GM18907 (cell line): ENCODE data around the gene THADA.

Experiments
- ATAC-seq: cut with Tn5 transposase; IDR thresholded peaks from one replicate; pipeline ENCODE4 v1.9.1; 2021; ENCODE audit warnings: mild to moderate bottlenecking, moderate library complexity; ENCODE audit not compliant: unreplicated experiment

Gene THADA

DNA sequence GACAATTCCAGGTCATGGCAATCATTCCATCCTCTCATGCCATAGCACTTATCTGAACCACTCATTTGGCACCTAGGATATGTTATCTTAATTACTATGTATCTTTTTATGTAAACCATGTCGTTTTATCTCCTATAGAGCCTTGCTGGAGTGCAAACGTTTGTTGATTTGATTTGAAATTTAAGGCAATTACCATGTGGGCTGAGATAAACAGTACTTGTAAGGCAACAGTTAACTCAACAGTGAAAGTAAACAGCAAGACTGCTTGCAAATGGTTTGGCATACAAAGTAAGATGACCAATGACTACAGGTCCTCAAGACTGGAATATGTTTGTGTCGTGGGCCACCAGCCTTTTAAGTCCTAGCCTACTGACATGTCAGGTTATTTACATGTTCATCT is 235.7 kb downstream of the THADA start:
- ATAC-seq = no peak

DNA sequence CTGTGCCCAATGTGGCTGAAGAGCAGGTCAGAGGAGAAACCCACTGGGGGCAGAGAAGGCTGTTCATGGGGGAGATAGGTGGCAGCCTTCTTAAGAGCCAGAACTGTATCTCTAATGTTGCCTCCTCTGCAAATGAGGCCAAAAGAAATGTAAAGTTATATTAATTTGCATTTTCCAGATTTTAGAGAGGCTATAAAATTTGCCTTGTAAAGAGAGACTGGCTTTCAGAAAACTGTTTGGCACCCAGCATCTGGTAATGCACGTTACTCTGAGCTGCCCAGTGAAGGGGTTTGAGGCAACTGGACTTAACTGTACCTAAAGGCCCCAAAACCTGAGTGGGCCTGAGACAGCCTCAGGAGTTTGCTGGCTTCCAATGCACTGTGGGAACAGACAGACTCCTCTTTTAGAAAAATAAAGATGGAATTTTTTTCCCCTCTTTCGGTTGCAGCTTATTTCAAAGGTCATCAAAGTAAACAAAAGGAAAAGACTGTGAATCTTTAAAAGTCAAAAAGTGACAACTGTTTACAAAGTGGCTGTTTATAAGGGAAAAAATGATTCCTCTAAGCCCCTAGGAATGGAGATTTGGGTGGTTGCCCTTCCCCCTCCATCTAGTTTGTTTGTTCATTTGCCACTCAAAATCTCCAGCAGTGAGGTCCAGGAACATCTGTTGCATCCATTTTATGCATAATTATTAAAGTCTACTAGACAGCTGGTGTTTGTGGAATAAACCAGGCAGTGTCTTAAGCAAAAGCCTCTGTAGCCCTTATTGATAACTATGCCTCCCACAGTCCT is 237.2 kb downstream of the THADA start:
- no peak for ATAC-seq

- ATAC-seq = no peak
Measured at GRCh38 chr2:43356774-43357173, 239.1 kb downstream of the THADA start.

DNA sequence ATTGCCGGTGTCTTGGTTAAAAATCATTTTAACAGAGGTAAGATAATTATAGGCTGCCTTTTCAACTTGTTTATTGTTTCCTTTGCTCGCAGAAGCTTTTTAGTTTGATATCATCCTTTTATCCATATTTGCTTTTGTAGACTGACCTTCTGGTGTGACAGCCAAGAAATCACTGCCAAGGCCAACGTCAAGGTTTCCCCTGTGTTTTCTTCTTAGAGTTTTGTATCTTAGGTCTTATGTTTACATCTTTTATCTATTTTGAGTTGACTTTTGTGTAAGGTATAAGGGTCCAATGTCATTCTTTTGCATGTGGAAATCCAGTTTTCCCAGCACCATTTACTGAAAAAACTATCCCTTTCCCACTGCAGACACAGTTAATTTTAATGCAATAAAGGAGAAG is 240.4 kb downstream of the THADA start:
- ATAC-seq = no peak

- no peak for ATAC-seq
Measured at GRCh38 chr2:43349904-43350303, 245.9 kb downstream of the THADA start.

DNA sequence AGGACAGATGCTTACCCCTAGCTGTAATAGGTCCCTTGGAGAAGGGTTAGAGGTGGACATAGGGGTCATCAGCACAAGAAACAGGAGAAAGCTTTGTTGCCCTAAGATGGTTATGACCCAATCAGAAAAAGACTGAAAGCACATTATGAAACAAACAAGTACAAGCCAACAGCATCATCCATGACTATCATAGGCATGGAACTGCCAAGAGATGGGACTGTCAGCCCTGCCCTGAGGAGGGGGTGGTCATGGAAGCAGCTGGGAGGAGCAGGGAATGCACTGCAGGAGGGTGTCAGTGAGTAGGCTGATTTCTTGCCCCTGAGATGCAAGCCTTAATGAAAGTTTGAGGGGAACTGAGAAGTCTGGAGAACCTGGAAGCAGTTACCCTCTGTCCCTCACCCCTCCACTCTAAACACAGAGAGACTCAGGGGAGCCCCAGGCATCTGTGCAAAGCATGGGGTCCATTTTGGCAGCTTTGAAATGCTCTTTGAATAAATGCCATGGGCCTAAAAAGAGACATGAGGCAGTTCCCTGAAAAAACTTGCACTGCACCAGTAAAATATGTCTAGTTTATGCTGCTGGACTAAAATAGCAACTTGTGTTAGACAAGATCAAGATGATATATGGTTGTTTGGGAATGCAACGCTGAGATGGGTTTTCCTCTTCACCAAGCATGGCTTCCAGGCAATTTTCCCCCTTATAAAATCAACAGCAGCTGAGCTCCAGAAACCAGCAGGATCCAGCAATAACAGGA is 246.8 kb downstream of the THADA start:
- no peak for ATAC-seq

DNA sequence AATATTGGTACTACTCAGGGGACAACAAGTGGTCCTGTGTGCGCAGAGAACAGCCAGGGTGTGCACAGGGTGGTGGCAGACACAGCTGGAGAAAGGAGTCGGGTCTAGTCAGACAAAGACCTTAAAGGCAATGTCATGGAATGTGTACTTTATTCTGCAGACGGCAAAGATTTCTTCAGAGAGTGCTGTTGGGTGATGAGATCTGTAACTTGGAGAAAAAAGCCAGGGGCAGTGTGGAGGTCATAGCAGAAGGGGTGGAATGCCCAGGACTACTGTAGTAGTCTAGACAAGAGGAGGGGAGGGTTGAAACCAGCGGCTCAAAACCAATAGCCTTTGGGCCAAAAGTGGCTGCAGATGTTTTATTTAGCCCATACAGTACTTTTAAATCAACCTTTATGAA is 248.1 kb downstream of the THADA start:
- no peak for ATAC-seq

- ATAC-seq = no peak
Measured at GRCh38 chr2:43346602-43347567, 249.0 kb downstream of the THADA start.

- no peak for ATAC-seq
Measured at GRCh38 chr2:43345872-43346271, 250.0 kb downstream of the THADA start.

GRCh38 chr2:43345391-43345813 is 250.4 kb downstream of the THADA start:
- no peak for ATAC-seq

DNA sequence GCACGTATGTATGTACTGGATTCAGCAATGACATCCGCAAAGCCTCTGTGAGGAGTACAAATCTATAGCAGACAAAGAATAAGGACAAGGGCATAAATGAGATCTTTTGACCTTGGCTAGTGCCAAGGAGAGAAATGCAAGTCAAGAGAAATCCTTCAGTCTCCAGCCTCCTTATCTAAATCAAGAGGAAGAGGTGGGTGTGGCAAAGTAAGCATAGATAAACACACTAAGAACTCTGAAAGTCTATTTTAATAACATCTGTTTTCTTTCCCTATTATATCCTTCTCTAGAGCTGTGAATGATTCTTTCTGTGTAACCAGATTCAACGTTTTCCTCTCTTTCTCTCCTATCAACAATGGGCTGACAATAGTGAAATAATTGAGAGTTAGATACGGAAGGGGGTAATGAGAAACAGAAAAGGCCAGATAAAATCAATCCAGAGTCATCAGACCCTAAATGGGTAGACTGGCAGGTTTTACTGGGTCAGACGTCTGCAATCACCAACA is 250.9 kb downstream of the THADA start:
- ATAC-seq = no peak

GRCh38 chr2:43343573-43344304 is 252.1 kb downstream of the THADA start:
- no peak for ATAC-seq

- ATAC-seq = no peak
Measured at GRCh38 chr2:43341959-43342757, 253.7 kb downstream of the THADA start.

DNA sequence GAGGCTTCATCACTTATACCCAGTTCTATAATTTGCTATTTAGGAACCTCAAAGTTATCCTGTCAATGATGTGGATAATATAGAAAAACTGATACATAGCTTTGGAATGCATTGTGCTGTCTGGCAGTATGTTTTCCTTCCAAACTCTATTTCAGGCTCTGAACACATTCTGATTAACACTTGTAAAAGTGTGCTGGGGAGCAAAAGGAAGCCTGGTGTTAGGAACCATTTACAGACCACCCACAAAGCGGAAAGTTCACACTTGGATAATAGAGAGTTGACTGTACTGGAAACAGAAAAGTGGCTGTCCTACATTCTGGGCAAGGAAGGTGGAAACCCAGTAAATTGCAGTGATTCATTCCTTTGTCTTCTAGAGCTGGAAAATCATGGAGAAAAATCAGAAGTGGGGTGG is 254.9 kb downstream of the THADA start:
- ATAC-seq = no peak

DNA sequence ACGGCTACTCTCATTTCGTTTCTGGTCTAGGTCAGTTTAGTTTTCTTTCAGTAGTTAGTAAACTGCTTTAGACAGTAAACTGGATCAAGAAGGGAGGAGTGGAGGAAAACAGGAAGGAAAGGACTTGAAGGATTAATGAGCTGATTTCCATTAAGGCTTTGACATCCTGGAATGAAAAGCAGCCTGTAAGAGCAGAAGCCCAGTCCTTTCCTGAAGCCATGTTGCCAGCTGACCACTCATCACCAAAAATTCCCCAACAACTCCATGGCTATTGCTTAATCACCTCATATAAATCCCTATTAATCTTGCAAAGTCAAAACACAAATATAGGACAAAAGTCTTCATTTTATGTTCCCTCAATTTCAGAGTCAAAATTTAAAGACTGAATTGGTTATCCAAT is 255.8 kb downstream of the THADA start:
- no peak for ATAC-seq

GRCh38 chr2:43333656-43334144 is 262.1 kb downstream of the THADA start:
- ATAC-seq = no peak

DNA sequence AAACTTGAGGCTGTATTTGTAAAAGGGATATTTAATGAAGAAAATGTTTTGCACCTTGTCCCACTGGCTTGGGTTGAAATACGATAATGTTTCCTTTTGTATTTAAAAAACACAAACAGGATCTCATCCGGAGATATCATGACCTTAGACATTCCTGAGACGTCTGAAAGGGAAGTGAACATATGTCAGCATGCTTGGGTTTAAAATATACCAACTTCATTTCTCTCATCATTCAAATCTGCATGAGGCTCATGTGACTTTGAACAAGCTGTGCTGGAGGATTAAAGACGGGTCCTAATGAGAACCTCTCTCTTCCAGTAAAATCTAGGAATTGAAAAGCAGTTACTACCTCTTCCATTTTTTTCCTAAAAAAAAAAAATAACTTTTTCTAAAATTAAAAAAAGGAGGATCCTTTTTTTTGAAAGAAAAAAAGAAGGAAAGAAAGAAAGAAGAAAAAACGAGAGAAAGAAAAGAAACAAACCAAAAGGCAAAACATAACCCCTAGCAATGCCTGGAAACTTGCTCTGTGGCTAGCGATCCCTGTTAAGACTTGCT is 262.7 kb downstream of the THADA start:
- no peak for ATAC-seq

- ATAC-seq = no peak
Measured at GRCh38 chr2:43332653-43333052, 263.2 kb downstream of the THADA start.

DNA sequence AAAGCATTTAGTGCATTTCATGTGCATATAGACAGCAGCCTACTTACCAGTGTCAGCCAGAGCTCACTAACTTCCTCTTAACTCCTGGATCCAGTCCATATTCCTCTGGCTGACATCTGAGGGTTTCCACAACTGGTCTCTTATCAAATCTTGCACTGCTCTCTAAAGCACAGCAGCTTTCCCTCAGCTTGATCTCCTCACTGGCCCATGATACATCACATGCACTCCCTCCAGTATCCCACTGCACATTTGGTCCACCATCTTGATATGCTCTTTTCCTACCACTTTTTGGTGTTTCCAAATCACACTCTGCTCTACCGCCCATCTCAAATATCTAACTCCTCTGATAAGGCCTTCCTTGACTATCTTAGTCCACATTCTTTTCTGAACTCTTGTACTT is 264.4 kb downstream of the THADA start:
- no peak for ATAC-seq
